ENCODE measurements around the gene SNRPA. TPM values are rescaled to one million over a fixed set of nuclear protein-coding genes. Genes with fewer than 3 reads are reported as not detected.
A peak's percentile ranks its signal among the peaks of the same experiment; 100 is the strongest.

Gene SNRPA
- total and polyA plus RNA-seq, 7 experiments from 2014 or later: 44.1 to 166 (median 69.9) TPM

GRCh38 chr19:40705362-40705651 is 45.7 kb upstream of the SNRPA start:
- H3K27me3 Mint-ChIP-seq: no peaks in the 10 kb centered on the region
- Histone ChIP-seq H3K27me3 (ENCODE audit: control insufficient read depth in 2 of 2, insufficient read depth in 2 of 2, low read length in 2 of 2) (no peaks in the 10 kb centered on the region), H3K4me1 (ENCODE audit: control insufficient read depth in 2 of 2, insufficient read depth in 2 of 2, low read length in 2 of 2) (no peaks in the 10 kb centered on the region), H3K9me3 (ENCODE audit: control insufficient read depth in 2 of 3, low read length in 3 of 3) (no peaks in the 10 kb centered on the region), H3K36me3 (ENCODE audit: control insufficient read depth in 2 of 3, insufficient read depth in 3 of 3, low read length in 3 of 3) (peaks cover 3 to 81% (median 6%) of the 10 kb centered on the region in 3 experiments), H3K27ac (ENCODE audit: low read depth, low read length) (no peak overlapping the region), H3K4me3 (ENCODE audit: low read length) (no peak overlapping the region)
- ATAC-seq: no peak
- H3K9me3 Mint-ChIP-seq: no peaks in the 10 kb centered on the region
- H3K27ac Mint-ChIP-seq: peak overlapping the region in 1 of 9 donors; percentile 65
- DNase-seq: no peak
- H3K36me3 Mint-ChIP-seq: peaks cover 9 to 57% (median 28%) of the 10 kb centered on the region in 5 donors
- no peak overlapping the region for H3K4me3 Mint-ChIP-seq
- ChIA-PET POLR2A (no interaction called here), CTCF (no interaction called here)
- intact Hi-C loops (cut with micrococcal nuclease): no loop called here
- H3K4me1 Mint-ChIP-seq: peaks cover 0 to 3% (median 0%) of the 10 kb centered on the region in 7 donors

GRCh38 chr19:40705950-40706619 is 44.9 kb upstream of the SNRPA start:
- Histone ChIP-seq H3K27ac (ENCODE audit: low read depth, low read length) (no peak overlapping the region), H3K27me3 (ENCODE audit: control insufficient read depth in 2 of 2, insufficient read depth in 2 of 2, low read length in 2 of 2) (no peaks in the 10 kb centered on the region), H3K4me3 (ENCODE audit: low read length) (no peak overlapping the region), H3K4me1 (ENCODE audit: control insufficient read depth in 2 of 2, insufficient read depth in 2 of 2, low read length in 2 of 2) (no peaks in the 10 kb centered on the region), H3K36me3 (ENCODE audit: control insufficient read depth in 2 of 3, insufficient read depth in 3 of 3, low read length in 3 of 3) (peaks cover 3 to 79% (median 6%) of the 10 kb centered on the region in 3 experiments), H3K9me3 (ENCODE audit: control insufficient read depth in 2 of 3, low read length in 3 of 3) (no peaks in the 10 kb centered on the region)
- no peak for ATAC-seq
- ChIA-PET POLR2A (interaction anchor here (0.6 kb wide), 1 partner anchor 111 kb away, joined by 3 read pairs; no protein-coding TSS in a partner anchor), CTCF (interaction anchor here (0.7 kb wide), 1 partner anchor 499 kb away, joined by 3 read pairs; no protein-coding TSS in a partner anchor)
- Mint-ChIP-seq H3K27me3 (no peaks in the 10 kb centered on the region), H3K9me3 (no peaks in the 10 kb centered on the region), H3K36me3 (peaks cover 9 to 56% (median 26%) of the 10 kb centered on the region in 5 donors), H3K4me3 (no peak overlapping the region), H3K27ac (peak overlapping the region in 1 of 9 donors; percentile 14), H3K4me1 (peaks cover 0 to 5% (median under 1%) of the 10 kb centered on the region in 7 donors)
- no peak for DNase-seq
- intact Hi-C loops (cut with micrococcal nuclease): no loop called here

- no peaks in the 10 kb centered on the region for H3K9me3 Mint-ChIP-seq
- H3K4me3 Mint-ChIP-seq: no peak overlapping the region
- POLR2A ChIA-PET: interaction anchor here (0.7 kb wide), 1 partner anchor 28 kb away, joined by 3 read pairs; no protein-coding TSS in a partner anchor
- no peak overlapping the region for H3K27ac Mint-ChIP-seq
- no peaks in the 10 kb centered on the region for H3K27me3 ChIP-seq (ENCODE audit: control insufficient read depth in 2 of 2, insufficient read depth in 2 of 2, low read length in 2 of 2)
- H3K36me3 ChIP-seq (ENCODE audit: control insufficient read depth in 2 of 3, insufficient read depth in 3 of 3, low read length in 3 of 3): peaks cover 6 to 69% (median 7%) of the 10 kb centered on the region in 3 experiments
- H3K36me3 Mint-ChIP-seq: peaks cover 12 to 53% (median 27%) of the 10 kb centered on the region in 5 donors
- H3K27me3 Mint-ChIP-seq: no peaks in the 10 kb centered on the region
- no peaks in the 10 kb centered on the region for H3K9me3 ChIP-seq (ENCODE audit: control insufficient read depth in 2 of 3, low read length in 3 of 3)
- H3K4me3 ChIP-seq (ENCODE audit: low read length): no peak overlapping the region
- peaks cover 6 to 13% (median 9%) of the 10 kb centered on the region in 7 donors for H3K4me1 Mint-ChIP-seq
- no peaks in the 10 kb centered on the region for H3K4me1 ChIP-seq (ENCODE audit: control insufficient read depth in 2 of 2, insufficient read depth in 2 of 2, low read length in 2 of 2)
- DNase-seq (no peak), ATAC-seq (no peak)
- no peak overlapping the region for H3K27ac ChIP-seq (ENCODE audit: low read depth, low read length)
- CTCF ChIA-PET: interaction anchor here (0.6 kb wide), 1 partner anchor 45 kb away, joined by 3 read pairs; no protein-coding TSS in a partner anchor
- intact Hi-C loops (cut with micrococcal nuclease): no loop called here
These were observed 43.4 kb upstream of the SNRPA start for GRCh38 chr19:40707615-40708014.

- no peaks in the 10 kb centered on the region for H3K27me3 Mint-ChIP-seq
- H3K27ac Mint-ChIP-seq: no peak overlapping the region
- POLR2A ChIA-PET: interaction anchor here (0.7 kb wide), 1 partner anchor 23 kb away, joined by 3 read pairs; no protein-coding TSS in a partner anchor
- H3K4me1 ChIP-seq (ENCODE audit: control insufficient read depth in 2 of 2, insufficient read depth in 2 of 2, low read length in 2 of 2): peaks cover 6 to 7% of the 10 kb centered on the region in 2 donors
- H3K4me3 Mint-ChIP-seq: no peak overlapping the region
- H3K9me3 Mint-ChIP-seq: no peaks in the 10 kb centered on the region
- H3K36me3 Mint-ChIP-seq: peaks cover 7 to 38% (median 25%) of the 10 kb centered on the region in 5 donors
- no peak overlapping the region for H3K4me3 ChIP-seq (ENCODE audit: low read length)
- CTCF ChIA-PET: no interaction called here
- H3K9me3 ChIP-seq (ENCODE audit: control insufficient read depth in 2 of 3, low read length in 3 of 3): no peaks in the 10 kb centered on the region
- peaks cover 17 to 24% (median 22%) of the 10 kb centered on the region in 7 donors for H3K4me1 Mint-ChIP-seq
- intact Hi-C loops (cut with micrococcal nuclease): loop anchor here (10.0 kb wide), 6 partner anchors 135 to 1265 kb away; partner anchors contain the start of genes AKT2 (in 1 of the 2), BLVRB (in 1 of the 2), PSMC4 (in 1 of the 2) and SERTAD1 (in 1 of the 2)
- no peak for ATAC-seq
- H3K27ac ChIP-seq (ENCODE audit: low read depth, low read length): no peak overlapping the region
- no peaks in the 10 kb centered on the region for H3K27me3 ChIP-seq (ENCODE audit: control insufficient read depth in 2 of 2, insufficient read depth in 2 of 2, low read length in 2 of 2)
- no peak for DNase-seq
- H3K36me3 ChIP-seq (ENCODE audit: control insufficient read depth in 2 of 3, insufficient read depth in 3 of 3, low read length in 3 of 3): peaks cover 6 to 47% (median 7%) of the 10 kb centered on the region in 3 experiments
These were observed 41.2 kb upstream of the SNRPA start for GRCh38 chr19:40709817-40710216.

- H3K4me1 ChIP-seq (ENCODE audit: control insufficient read depth in 2 of 2, insufficient read depth in 2 of 2, low read length in 2 of 2): peaks cover 34 to 36% of the 10 kb centered on the region in 2 donors
- peaks cover 5 to 19% (median 7%) of the 10 kb centered on the region in 3 experiments for H3K36me3 ChIP-seq (ENCODE audit: control insufficient read depth in 2 of 3, insufficient read depth in 3 of 3, low read length in 3 of 3)
- Mint-ChIP-seq H3K4me3 (peak overlapping the region; percentile 51 to 93 (median 78)), H3K27me3 (no peaks in the 10 kb centered on the region), H3K9me3 (no peaks in the 10 kb centered on the region), H3K4me1 (peaks cover 41 to 57% (median 51%) of the 10 kb centered on the region in 7 donors), H3K27ac (peak overlapping the region in 8 of 9 donors; percentile 51 to 99 (median 80)), H3K36me3 (peaks cover 7 to 22% (median 21%) of the 10 kb centered on the region in 5 donors)
- intact Hi-C loops (cut with micrococcal nuclease): loop anchor here (2.0 to 10.0 kb wide), 9 partner anchors 99 to 1269 kb away; partner anchors contain the start of genes AKT2 (in 1 of the 2), BLVRB (in 1 of the 2), PSMC4 (in 1 of the 2) and SERTAD1 (in 1 of the 2)
- no peak for ATAC-seq
- ChIA-PET CTCF (interaction anchor here (0.6 to 1.1 kb wide), 3 partner anchors 51 to 443 kb away, joined by 3 to 6 read pairs (median 4); no protein-coding TSS in a partner anchor), POLR2A (interaction anchor here (0.7 kb wide), 1 partner anchor 36 kb away, joined by 3 read pairs; the partner anchor contains the start of gene ACTMAP)
- peak overlapping the region; percentile 92 for H3K27ac ChIP-seq (ENCODE audit: low read depth, low read length)
- no peak for DNase-seq
- H3K4me3 ChIP-seq (ENCODE audit: low read length): no peak overlapping the region
- no peaks in the 10 kb centered on the region for H3K27me3 ChIP-seq (ENCODE audit: control insufficient read depth in 2 of 2, insufficient read depth in 2 of 2, low read length in 2 of 2)
- H3K9me3 ChIP-seq (ENCODE audit: control insufficient read depth in 2 of 3, low read length in 3 of 3): no peaks in the 10 kb centered on the region
These were observed 37.1 kb upstream of the SNRPA start for GRCh38 chr19:40713939-40714338.

GRCh38 chr19:40714441-40715299 is 36.3 kb upstream of the SNRPA start:
- peak; percentile 79 for ATAC-seq
- peaks cover 39% of the 10 kb centered on the region in 2 donors for H3K4me1 ChIP-seq (ENCODE audit: control insufficient read depth in 2 of 2, insufficient read depth in 2 of 2, low read length in 2 of 2)
- peak overlapping the region; percentile 92 for H3K27ac ChIP-seq (ENCODE audit: low read depth, low read length)
- no peaks in the 10 kb centered on the region for H3K27me3 ChIP-seq (ENCODE audit: control insufficient read depth in 2 of 2, insufficient read depth in 2 of 2, low read length in 2 of 2)
- peaks cover 0 to 12% (median 4%) of the 10 kb centered on the region in 3 experiments for H3K36me3 ChIP-seq (ENCODE audit: control insufficient read depth in 2 of 3, insufficient read depth in 3 of 3, low read length in 3 of 3)
- Mint-ChIP-seq H3K27me3 (no peaks in the 10 kb centered on the region), H3K4me1 (peaks cover 41 to 61% (median 58%) of the 10 kb centered on the region in 7 donors), H3K9me3 (no peaks in the 10 kb centered on the region), H3K36me3 (peaks cover 7 to 21% (median 15%) of the 10 kb centered on the region in 5 donors), H3K4me3 (peak overlapping the region; percentile 87 to 99 (median 92)), H3K27ac (peak overlapping the region; percentile 94 to 99 (median 97))
- H3K4me3 ChIP-seq (ENCODE audit: low read length): peak overlapping the region; percentile 75
- intact Hi-C loops (cut with micrococcal nuclease): loop anchor here (1.0 to 10.0 kb wide), 19 partner anchors 23 to 1372 kb away; partner anchors contain the start of genes BCKDHA (in 2 of the 2), BLVRB (in 2 of the 2), EXOSC5 (in 2 of the 2) and SPTBN4 (in 2 of the 2)
- POLR2A ChIA-PET: interaction anchor here (0.7 kb wide), 1 partner anchor 35 kb away, joined by 3 read pairs; the partner anchor contains the start of gene ACTMAP
- peak; percentile 83 to 96 (median 93) for DNase-seq
- no peaks in the 10 kb centered on the region for H3K9me3 ChIP-seq (ENCODE audit: control insufficient read depth in 2 of 3, low read length in 3 of 3)
- CTCF ChIA-PET: interaction anchor here (0.6 kb wide), 1 partner anchor 444 kb away, joined by 6 read pairs; no protein-coding TSS in a partner anchor
